Heart right ventricle (tissue), 16 donors: Measurements from ENCODE around the gene MAGEB17. TPM values are rescaled to one million over a fixed set of nuclear protein-coding genes. Genes with fewer than 3 reads are reported as not detected.

ENCODE experiments used
- ATAC-seq, 8 donors: fragments of 200-7000 bp; cut with Tn5 transposase; one replicate each; pipeline ENCODE4 v1.9.1; 2020; ENCODE audit warnings: mild to moderate bottlenecking in 8 of 8, moderate library complexity in 8 of 8, moderate number of reproducible peaks in 1 of 8
- DNase-seq, 2 donors: peaks; one replicate each; pipeline ENCODE4 v3.0.0-alpha.2; 2020
- H3K27ac ChIP-seq, 10 donors: fragments of 200-600 bp; sonication (generic) in 2 of 10; one replicate each; pipeline versions ENCODE4 v1.5.0 to v1.8.0; 2020 to 2022; ENCODE audit warnings: mild to moderate bottlenecking in 3 of 10
- H3K27me3 ChIP-seq, 7 donors: fragments of 200-600 bp; one replicate each; pipeline ENCODE4 v1.8.0; 2021 to 2022; ENCODE audit warnings: mild to moderate bottlenecking in 2 of 7
- H3K36me3 ChIP-seq, 9 donors: fragments of 200-600 bp; sonication (generic) in 1 of 9; one replicate each; pipeline versions ENCODE4 v1.5.0 to v1.8.0; 2020 to 2022; ENCODE audit warnings: mild to moderate bottlenecking in 2 of 9
- H3K4me1 ChIP-seq, 9 donors: fragments of 200-600 bp; sonication (generic) in 1 of 9; one replicate each; pipeline versions ENCODE4 v1.5.0 to v1.8.0; 2020 to 2022; ENCODE audit warnings: mild to moderate bottlenecking in 4 of 9
- H3K4me3 ChIP-seq, 10 donors: fragments of 200-600 bp; sonication (generic) in 2 of 10; one replicate each; pipeline versions ENCODE4 v1.5.0 to v1.8.0; 2020 to 2022; ENCODE audit warnings: mild to moderate bottlenecking in 7 of 10, moderate library complexity in 2 of 10
- H3K9me3 ChIP-seq, 11 donors: fragments of 200-600 bp in 10 of 11; sonication (generic) in 2 of 11; one replicate each; pipeline versions ENCODE4 v1.5.0 to v1.8.0; 2013 to 2022; ENCODE audit warnings: mild to moderate bottlenecking in 2 of 11, control low read depth in 1 of 11, moderate library complexity in 1 of 11
- WGBS, 2 donors: extraction: QIAGEN DNeasy Blood & Tissue Kit; methylation state at CpG; one replicate each; pipeline ENCODE4 v1.1.7; 2013; ENCODE audit warnings: inconsistent platforms in 1 of 2; 5-methylcytosine and 5-hydroxymethylcytosine counted together
- intact Hi-C, 10 donors: fragments of 100-400 bp; cut with DNase I; formaldehyde crosslinking; loops; one replicate each; pipeline versions ENCODE4 v1.11.1 to v1.14.2; 2022
- polyA plus RNA-seq, 2 donors: library from polyadenylated mRNA; stranded (reverse); fragments of 200-250 nt; gene quantifications; one replicate each; pipeline ENCODE4 v1.2.3, GENCODE V29; 2013
- total RNA-seq, 10 donors: library from RNA; stranded (reverse); fragmentation: NEBNext Ultra II Directional in 3 of 10; extraction: Animal tissue kit (Norgen Biotek cat#: 25700) in 3 of 10; gene quantifications; one replicate each; pipeline versions ENCODE4 v1.2.1 to v1.2.4, GENCODE V29; 2021 to 2023
- TF ChIP-seq, protein P1 (sequence below), 9 donors: fragments of 200-600 bp; sonication (generic) in 2 of 9; IDR thresholded peaks; one replicate each; pipeline versions ENCODE4 v1.5.0 to v1.8.0; 2021 to 2022; ENCODE audit warnings: antibody characterized with exemption in 9 of 9, mild to moderate bottlenecking in 5 of 9, moderate library complexity in 1 of 9
- donor health status: Arrhythmogenic right ventricular cardiomyopathy.
- donor health status: ischemic (EF 13 %, LVEDD 7.1; RV severe dilation, severe dysfunction).
- donor health status: healthy with polysubstance abuse.
- donor health status: DM: no; HTN: yes; CAD: no.
- donor health status: DM: no; HTN: no; CAD: no.
- donor health status: ischemic (EF 25% LVEDD 6.9; RV normal size, moderate dysfunction).
- donor health status: ischemic (EF 25% LVEDD 5.7; RV mildly dilated, moderate dysfunction).
- donor health status: healthy.
- donor health status: DM: yes; HTN: yes; CAD: no.
- donor health status: Ischemic cardiomyopathy.
- donor health status: ischemic (EF 35%, LVEDD 5.7; RV mildly dilated, moderate dysfunction).
- donor health status: nonischemic (EF 11% LVEDD 7.7; RV severe dilation, severe dysfunction).
- donor health status: DM: yes; HTN: yes; CAD: no.
- donor health status: PGD.
- donor health status: ischemic (EF 29% LVEDD 5.4; RV normal size, mild dysfunction).
- donor health status: nonischemic (EF 23%, LVEDD 6.1; RV moderate dilation, normal function).

Gene MAGEB17
- total and polyA plus RNA-seq, 12 donors, result 0.04 to 0.19 TPM; not detected in 10

DNA sequence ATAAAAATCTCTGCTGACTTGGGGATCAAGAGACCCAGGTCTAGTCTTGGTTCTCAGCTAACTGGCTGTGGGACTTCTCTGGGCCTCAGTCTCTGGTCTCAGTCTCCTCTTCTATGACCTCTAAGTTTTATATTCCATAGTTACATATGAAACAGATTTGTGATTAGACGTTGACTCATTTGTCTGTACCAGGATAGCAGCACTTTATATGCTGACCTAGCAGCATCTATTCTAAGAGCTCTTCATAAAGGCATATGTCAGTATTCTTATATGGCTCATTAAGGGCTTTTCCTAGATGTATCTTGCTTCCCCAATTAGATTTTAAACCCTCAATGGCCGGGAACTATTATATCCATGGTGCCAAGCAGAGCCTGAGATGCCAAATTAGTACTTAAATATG is 31.2 kb upstream of the MAGEB17 start:
- DNase-seq (no peak), ATAC-seq (no peak)
- WGBS, 2 donors, result 77 to 81% methylated on average over 2 of the region's 2 CpGs
- H3K27me3 ChIP-seq, result peaks cover 0 to 99% (median 0%) of the 10 kb centered on the region in 7 donors
- no peaks in the 10 kb centered on the region for H3K36me3 ChIP-seq
- H3K4me1 ChIP-seq, result no peaks in the 10 kb centered on the region
- H3K9me3 ChIP-seq, result no peaks in the 10 kb centered on the region
- no peak overlapping the region for H3K4me3 ChIP-seq
- TF ChIP-seq, protein P1, sequence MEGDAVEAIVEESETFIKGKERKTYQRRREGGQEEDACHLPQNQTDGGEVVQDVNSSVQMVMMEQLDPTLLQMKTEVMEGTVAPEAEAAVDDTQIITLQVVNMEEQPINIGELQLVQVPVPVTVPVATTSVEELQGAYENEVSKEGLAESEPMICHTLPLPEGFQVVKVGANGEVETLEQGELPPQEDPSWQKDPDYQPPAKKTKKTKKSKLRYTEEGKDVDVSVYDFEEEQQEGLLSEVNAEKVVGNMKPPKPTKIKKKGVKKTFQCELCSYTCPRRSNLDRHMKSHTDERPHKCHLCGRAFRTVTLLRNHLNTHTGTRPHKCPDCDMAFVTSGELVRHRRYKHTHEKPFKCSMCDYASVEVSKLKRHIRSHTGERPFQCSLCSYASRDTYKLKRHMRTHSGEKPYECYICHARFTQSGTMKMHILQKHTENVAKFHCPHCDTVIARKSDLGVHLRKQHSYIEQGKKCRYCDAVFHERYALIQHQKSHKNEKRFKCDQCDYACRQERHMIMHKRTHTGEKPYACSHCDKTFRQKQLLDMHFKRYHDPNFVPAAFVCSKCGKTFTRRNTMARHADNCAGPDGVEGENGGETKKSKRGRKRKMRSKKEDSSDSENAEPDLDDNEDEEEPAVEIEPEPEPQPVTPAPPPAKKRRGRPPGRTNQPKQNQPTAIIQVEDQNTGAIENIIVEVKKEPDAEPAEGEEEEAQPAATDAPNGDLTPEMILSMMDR (IDR thresholded peaks at IDR 0.05), result no peak
- no peak overlapping the region for H3K27ac ChIP-seq
- intact Hi-C loops, result no loop called here

DNA sequence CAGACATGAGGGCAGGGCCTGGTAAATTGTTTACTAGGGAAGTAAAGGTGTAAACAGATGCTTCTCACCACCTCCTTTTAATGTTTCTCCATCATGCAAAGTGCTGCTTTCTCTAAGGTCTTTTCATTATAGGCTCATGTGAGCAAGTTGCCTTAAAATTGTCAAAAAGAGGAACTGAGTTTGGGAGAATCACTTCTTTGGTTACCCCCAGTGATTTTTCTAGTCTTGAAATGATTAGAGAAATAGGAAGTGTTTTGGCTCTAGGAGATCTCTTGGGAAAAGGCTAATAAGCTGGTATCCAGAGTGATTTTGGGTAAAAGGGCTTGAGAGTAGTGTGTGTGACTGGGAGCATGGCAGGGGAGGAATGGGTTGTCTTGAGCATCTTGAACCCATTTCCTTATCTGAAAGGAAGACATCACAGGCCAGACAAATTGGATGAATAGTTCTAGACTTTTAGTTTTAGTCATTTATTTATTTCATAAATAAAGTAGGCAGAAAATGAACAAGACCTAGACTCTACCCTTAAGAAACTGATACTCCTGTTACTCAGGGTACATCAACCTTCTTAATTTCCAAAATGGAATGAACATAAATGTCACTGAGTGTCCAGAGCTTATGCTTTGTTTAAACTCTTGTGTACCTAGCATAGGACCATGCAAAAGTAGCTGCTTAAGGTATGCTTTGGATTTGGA is 29.7 kb upstream of the MAGEB17 start:
- H3K36me3 ChIP-seq, result no peaks in the 10 kb centered on the region
- no peak overlapping the region for H3K4me3 ChIP-seq
- ATAC-seq (no peak), DNase-seq (no peak)
- no peak overlapping the region for H3K27ac ChIP-seq
- intact Hi-C loops, result no loop called here
- peaks cover 0 to 94% (median 0%) of the 10 kb centered on the region in 7 donors for H3K27me3 ChIP-seq
- no peaks in the 10 kb centered on the region for H3K9me3 ChIP-seq
- no peaks in the 10 kb centered on the region for H3K4me1 ChIP-seq
- TF ChIP-seq, protein P1 (IDR thresholded peaks at IDR 0.05), result no peak

DNA sequence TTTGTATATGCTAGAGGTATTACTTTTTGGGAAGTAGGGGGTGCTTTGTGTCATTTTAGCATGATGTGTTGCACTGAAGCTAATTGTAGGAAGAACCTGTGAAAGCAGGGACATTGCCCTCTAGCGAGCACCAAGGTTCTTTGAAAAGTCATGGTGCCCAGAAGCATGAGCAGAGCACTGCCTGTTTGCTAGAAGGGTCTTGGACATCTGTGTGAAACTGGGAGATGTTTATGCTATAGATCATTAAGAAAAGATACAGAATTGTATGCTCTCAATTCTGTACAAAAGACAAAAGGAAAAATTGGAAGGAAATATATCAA is 29.2 kb upstream of the MAGEB17 start:
- Histone ChIP-seq H3K27ac (no peak overlapping the region), H3K4me3 (no peak overlapping the region), H3K36me3 (no peaks in the 10 kb centered on the region), H3K4me1 (no peaks in the 10 kb centered on the region), H3K9me3 (no peaks in the 10 kb centered on the region), H3K27me3 (peaks cover 0 to 90% (median 0%) of the 10 kb centered on the region in 7 donors)
- WGBS, 2 donors, result 55 to 71% methylated on average over 1 of the region's 1 CpG
- TF ChIP-seq, protein P1 (IDR thresholded peaks at IDR 0.05), result peak in 3 of 9 donors; percentile 8 to 32 (median 20)
- DNase-seq (no peak), ATAC-seq (no peak)
- intact Hi-C loops, result no loop called here

DNA sequence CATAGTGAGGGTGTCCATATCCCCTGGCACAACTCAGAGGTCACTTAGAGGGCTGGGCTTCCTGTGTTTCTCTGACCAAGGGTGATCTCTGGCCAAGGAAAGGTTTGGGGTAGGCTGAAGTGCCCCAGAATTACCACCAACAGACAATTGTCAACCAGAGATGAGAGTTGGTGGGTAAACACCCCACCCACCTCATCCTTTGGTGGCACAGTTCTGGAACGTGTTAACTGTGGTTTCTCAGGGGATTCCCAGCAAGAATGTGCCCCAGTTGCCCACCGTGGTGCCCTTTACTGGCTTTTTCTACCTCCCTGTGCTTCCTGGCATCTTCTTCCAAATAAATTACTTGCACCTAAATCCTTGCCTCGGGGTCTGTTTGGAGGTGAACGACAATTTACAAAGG is 26.8 kb upstream of the MAGEB17 start:
- no peak overlapping the region for H3K27ac ChIP-seq
- H3K9me3 ChIP-seq, result no peaks in the 10 kb centered on the region
- TF ChIP-seq, protein P1 (IDR thresholded peaks at IDR 0.05), result no peak
- WGBS, 2 donors, result 80 to 88% methylated on average over 4 of the region's 4 CpGs
- no peak for DNase-seq
- no peaks in the 10 kb centered on the region for H3K36me3 ChIP-seq
- H3K4me3 ChIP-seq, result no peak overlapping the region
- intact Hi-C loops, result no loop called here
- peaks cover 0 to 81% (median 0%) of the 10 kb centered on the region in 7 donors for H3K27me3 ChIP-seq
- ATAC-seq, result no peak
- no peaks in the 10 kb centered on the region for H3K4me1 ChIP-seq
